ENCODE data around the gene YAP1.

DNA sequence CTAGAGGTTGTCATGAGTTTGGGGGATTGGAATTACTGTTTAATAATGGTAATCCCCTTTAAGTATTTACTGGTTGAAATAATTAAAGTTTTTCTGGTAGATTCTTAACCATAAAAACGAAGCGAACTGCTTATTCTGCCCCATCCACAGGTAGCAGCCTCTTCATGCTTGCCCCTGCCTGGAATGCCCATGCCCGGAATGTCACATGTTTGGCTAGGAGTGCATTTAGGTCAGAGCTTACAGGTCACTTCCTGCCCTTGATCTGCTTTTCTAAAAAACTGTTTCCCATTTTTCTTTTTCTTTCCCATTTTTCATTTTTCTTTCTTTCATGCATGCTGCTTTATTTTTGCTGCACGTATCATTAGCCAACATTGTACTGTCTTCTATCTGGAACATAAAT, 69.1 kb downstream of the YAP1 start:
- TF ChIP-seq, protein P1, sequence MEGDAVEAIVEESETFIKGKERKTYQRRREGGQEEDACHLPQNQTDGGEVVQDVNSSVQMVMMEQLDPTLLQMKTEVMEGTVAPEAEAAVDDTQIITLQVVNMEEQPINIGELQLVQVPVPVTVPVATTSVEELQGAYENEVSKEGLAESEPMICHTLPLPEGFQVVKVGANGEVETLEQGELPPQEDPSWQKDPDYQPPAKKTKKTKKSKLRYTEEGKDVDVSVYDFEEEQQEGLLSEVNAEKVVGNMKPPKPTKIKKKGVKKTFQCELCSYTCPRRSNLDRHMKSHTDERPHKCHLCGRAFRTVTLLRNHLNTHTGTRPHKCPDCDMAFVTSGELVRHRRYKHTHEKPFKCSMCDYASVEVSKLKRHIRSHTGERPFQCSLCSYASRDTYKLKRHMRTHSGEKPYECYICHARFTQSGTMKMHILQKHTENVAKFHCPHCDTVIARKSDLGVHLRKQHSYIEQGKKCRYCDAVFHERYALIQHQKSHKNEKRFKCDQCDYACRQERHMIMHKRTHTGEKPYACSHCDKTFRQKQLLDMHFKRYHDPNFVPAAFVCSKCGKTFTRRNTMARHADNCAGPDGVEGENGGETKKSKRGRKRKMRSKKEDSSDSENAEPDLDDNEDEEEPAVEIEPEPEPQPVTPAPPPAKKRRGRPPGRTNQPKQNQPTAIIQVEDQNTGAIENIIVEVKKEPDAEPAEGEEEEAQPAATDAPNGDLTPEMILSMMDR (IDR thresholded peaks at IDR 0.05): no peak
- no peak for TF ChIP-seq POLR2A (IDR thresholded peaks at IDR 0.05)

Data from body of pancreas (tissue), 4 donors.